ENCODE results near the gene RRBP1. TPM values are rescaled to one million over a fixed set of nuclear protein-coding genes. Genes with fewer than 3 reads are reported as not detected.

The RRBP1 gene
- total and polyA plus RNA-seq, 2 of the 4 experiments (the other 2 are of a cell fraction): 90.2 to 136 TPM

GRCh38 chr20:17657079-17657825, 24.8 kb downstream of the RRBP1 start:
- Histone ChIP-seq H4K5ac (ENCODE audit: low read depth, low read length) (no peak overlapping the region), H2BK20ac (ENCODE audit: low read depth, low read length) (no peak overlapping the region), H3K4me2 (ENCODE audit: low read depth, low read length) (no peak overlapping the region), H3K4me3 (ENCODE audit: insufficient read depth, low read depth, low read length) (no peak overlapping the region), H3K23ac (ENCODE audit: low read depth, low read length) (no peak overlapping the region), H3K9ac (ENCODE audit: low read depth, low read length) (no peak overlapping the region), H4K20me1 (ENCODE audit: insufficient read depth, low read length) (peaks cover 93% of the 10 kb centered on the region), H3K9me3 (ENCODE audit: control insufficient read depth, insufficient read depth, low read length) (peaks cover 7% of the 10 kb centered on the region; the same call in 1 of the 2 replicates), H3K27ac (ENCODE audit: insufficient read depth, low read length) (no peak overlapping the region), H3K18ac (ENCODE audit: low read depth, low read length) (no peak overlapping the region), H3K27me3 (ENCODE audit: control insufficient read depth, insufficient read depth, low read length) (no peaks in the 10 kb centered on the region), H2AFZ (replicated peaks; ENCODE audit: low read length, poor library complexity) (no peak overlapping the region), H2AK9ac (replicated peaks; ENCODE audit: low read depth, low read length, poor library complexity) (no peak overlapping the region), H2BK120ac (ENCODE audit: low read depth, low read length) (no peak overlapping the region), H3K4me1 (ENCODE audit: control insufficient read depth, insufficient read depth, low read length) (peaks cover 33% of the 10 kb centered on the region), H2AK5ac (ENCODE audit: low read depth, low read length) (no peak overlapping the region), H3K14ac (replicated peaks; ENCODE audit: low read depth, low read length) (no peak overlapping the region), H4K8ac (ENCODE audit: low read depth in 2 of 2, low read length in 2 of 2) (no peak overlapping the region), H3K9me1 (ENCODE audit: insufficient read depth, low read length) (peaks cover 27% of the 10 kb centered on the region), H3K36me3 (ENCODE audit: control insufficient read depth, insufficient read depth, low read length) (peaks cover 55% of the 10 kb centered on the region), H2BK5ac (ENCODE audit: low read depth, low read length, poor library complexity, severe bottlenecking) (no peak overlapping the region), H2BK15ac (ENCODE audit: low read depth, low read length) (no peak overlapping the region), H3K79me1 (ENCODE audit: low read depth in 1 of 2, low read length in 2 of 2) (peaks cover 23 to 88% of the 10 kb centered on the region in 2 experiments; a peak in 3 of 4 replicates), H3K4ac (ENCODE audit: low read depth, low read length) (no peak overlapping the region), H4K91ac (ENCODE audit: insufficient read depth, low read depth, low read length) (no peak overlapping the region), H3K56ac (ENCODE audit: extremely low read depth, insufficient read depth, low read length) (no peak overlapping the region)
- intact Hi-C loops (cut with micrococcal nuclease) (no loop called here), dilution Hi-C loops (cut with HindIII; ENCODE audit: low sequenced_read_pairs, unreplicated experiment) (no loop called here), in situ Hi-C loops (cut with MboI; ENCODE audit: low sequenced_read_pairs) (no loop called here)
- CTCF ChIA-PET: no interaction called here
- BruUV-seq (replicated peaks): no TSS peak
- TF ChIP-seq, protein P1, sequence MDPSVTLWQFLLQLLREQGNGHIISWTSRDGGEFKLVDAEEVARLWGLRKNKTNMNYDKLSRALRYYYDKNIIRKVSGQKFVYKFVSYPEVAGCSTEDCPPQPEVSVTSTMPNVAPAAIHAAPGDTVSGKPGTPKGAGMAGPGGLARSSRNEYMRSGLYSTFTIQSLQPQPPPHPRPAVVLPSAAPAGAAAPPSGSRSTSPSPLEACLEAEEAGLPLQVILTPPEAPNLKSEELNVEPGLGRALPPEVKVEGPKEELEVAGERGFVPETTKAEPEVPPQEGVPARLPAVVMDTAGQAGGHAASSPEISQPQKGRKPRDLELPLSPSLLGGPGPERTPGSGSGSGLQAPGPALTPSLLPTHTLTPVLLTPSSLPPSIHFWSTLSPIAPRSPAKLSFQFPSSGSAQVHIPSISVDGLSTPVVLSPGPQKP (IDR thresholded peaks at IDR 0.05; ENCODE audit: borderline replicate concordance, low read depth, low read length): no peak
- TF ChIP-seq FOS (IDR thresholded peaks at IDR 0.05; ENCODE audit: low read depth, low read length) (no peak), BHLHE40 (IDR thresholded peaks at IDR 0.05; ENCODE audit: low read depth, low read length) (no peak), NFE2L2 (IDR thresholded peaks at IDR 0.05; ENCODE audit: low read depth, low read length) (no peak), CEBPB (IDR thresholded peaks at IDR 0.05; ENCODE audit: low read depth, low read length) (no peak), MAFK (IDR thresholded peaks at IDR 0.05; ENCODE audit: low read depth, low read length) (no peak), RFX5 (IDR thresholded peaks at IDR 0.05; ENCODE audit: low read depth, low read length) (no peak), CHD1 (IDR thresholded peaks at IDR 0.05; ENCODE audit: low read depth, low read length) (no peak), POLR2A (IDR thresholded peaks at IDR 0.05; ENCODE audit: low read depth, low read length) (no peak), RCOR1 (IDR thresholded peaks at IDR 0.05; ENCODE audit: insufficient replicate concordance, low read length) (no peak), RAD21 (IDR thresholded peaks at IDR 0.05; ENCODE audit: low read length) (no peak), MXI1 (IDR thresholded peaks at IDR 0.05; ENCODE audit: borderline replicate concordance, low read depth, low read length) (no peak), MAZ (IDR thresholded peaks at IDR 0.05; ENCODE audit: borderline replicate concordance, low read depth, low read length) (no peak), SMC3 (IDR thresholded peaks at IDR 0.05; ENCODE audit: low read depth, low read length) (no peak)
- TF ChIP-seq, protein P2, sequence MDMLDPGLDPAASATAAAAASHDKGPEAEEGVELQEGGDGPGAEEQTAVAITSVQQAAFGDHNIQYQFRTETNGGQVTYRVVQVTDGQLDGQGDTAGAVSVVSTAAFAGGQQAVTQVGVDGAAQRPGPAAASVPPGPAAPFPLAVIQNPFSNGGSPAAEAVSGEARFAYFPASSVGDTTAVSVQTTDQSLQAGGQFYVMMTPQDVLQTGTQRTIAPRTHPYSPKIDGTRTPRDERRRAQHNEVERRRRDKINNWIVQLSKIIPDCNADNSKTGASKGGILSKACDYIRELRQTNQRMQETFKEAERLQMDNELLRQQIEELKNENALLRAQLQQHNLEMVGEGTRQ (IDR thresholded peaks at IDR 0.05; ENCODE audit: low read depth, low read length): no peak
- TF ChIP-seq, protein P3, sequence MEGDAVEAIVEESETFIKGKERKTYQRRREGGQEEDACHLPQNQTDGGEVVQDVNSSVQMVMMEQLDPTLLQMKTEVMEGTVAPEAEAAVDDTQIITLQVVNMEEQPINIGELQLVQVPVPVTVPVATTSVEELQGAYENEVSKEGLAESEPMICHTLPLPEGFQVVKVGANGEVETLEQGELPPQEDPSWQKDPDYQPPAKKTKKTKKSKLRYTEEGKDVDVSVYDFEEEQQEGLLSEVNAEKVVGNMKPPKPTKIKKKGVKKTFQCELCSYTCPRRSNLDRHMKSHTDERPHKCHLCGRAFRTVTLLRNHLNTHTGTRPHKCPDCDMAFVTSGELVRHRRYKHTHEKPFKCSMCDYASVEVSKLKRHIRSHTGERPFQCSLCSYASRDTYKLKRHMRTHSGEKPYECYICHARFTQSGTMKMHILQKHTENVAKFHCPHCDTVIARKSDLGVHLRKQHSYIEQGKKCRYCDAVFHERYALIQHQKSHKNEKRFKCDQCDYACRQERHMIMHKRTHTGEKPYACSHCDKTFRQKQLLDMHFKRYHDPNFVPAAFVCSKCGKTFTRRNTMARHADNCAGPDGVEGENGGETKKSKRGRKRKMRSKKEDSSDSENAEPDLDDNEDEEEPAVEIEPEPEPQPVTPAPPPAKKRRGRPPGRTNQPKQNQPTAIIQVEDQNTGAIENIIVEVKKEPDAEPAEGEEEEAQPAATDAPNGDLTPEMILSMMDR (conservative IDR thresholded peaks at IDR 0.05; ENCODE audit: low read depth, low read length): no peak
- POLR2A ChIA-PET (ENCODE audit: unreplicated experiment): no interaction called here
- no peak for ATAC-seq (ENCODE audit: low read depth)
- 72% methylated on average over 5 of the region's 9 CpGs; no CpG with 5 or more reads in 1 of the 2 experiments for WGBS, 2 experiments (ENCODE audit: extremely low coverage in 2 of 2, insufficient read length in 1 of 2)
- DNase-seq: no peak
